Measurements from ENCODE around the gene DNAI2.

The DNAI2 gene

GRCh38 chr17:74241847-74242246, 32.2 kb upstream of the DNAI2 start:
- TF ChIP-seq ZFP3 (CRISPR knock-in tag; IDR thresholded peaks at IDR 0.05) (no peak), ARNTL (CRISPR knock-in tag; IDR thresholded peaks at IDR 0.05; ENCODE audit: borderline replicate concordance, low read depth) (no peak), GLIS3 (CRISPR knock-in tag; IDR thresholded peaks at IDR 0.05) (no peak), BACH2 (CRISPR knock-in tag; IDR thresholded peaks at IDR 0.05; ENCODE audit: borderline replicate concordance) (no peak), ZNF70 (CRISPR knock-in tag; IDR thresholded peaks at IDR 0.05) (no peak), ZNF8 (CRISPR knock-in tag; IDR thresholded peaks at IDR 0.05) (no peak), ESRRG (CRISPR knock-in tag; IDR thresholded peaks at IDR 0.05) (no peak), RARB (CRISPR knock-in tag; IDR thresholded peaks at IDR 0.05) (no peak), TOX (CRISPR knock-in tag; IDR thresholded peaks at IDR 0.05; ENCODE audit: borderline replicate concordance) (no peak), ISL1 (CRISPR knock-in tag; IDR thresholded peaks at IDR 0.05) (no peak), CSDC2 (CRISPR knock-in tag; IDR thresholded peaks at IDR 0.05) (no peak)
- TF ChIP-seq, protein P1, sequence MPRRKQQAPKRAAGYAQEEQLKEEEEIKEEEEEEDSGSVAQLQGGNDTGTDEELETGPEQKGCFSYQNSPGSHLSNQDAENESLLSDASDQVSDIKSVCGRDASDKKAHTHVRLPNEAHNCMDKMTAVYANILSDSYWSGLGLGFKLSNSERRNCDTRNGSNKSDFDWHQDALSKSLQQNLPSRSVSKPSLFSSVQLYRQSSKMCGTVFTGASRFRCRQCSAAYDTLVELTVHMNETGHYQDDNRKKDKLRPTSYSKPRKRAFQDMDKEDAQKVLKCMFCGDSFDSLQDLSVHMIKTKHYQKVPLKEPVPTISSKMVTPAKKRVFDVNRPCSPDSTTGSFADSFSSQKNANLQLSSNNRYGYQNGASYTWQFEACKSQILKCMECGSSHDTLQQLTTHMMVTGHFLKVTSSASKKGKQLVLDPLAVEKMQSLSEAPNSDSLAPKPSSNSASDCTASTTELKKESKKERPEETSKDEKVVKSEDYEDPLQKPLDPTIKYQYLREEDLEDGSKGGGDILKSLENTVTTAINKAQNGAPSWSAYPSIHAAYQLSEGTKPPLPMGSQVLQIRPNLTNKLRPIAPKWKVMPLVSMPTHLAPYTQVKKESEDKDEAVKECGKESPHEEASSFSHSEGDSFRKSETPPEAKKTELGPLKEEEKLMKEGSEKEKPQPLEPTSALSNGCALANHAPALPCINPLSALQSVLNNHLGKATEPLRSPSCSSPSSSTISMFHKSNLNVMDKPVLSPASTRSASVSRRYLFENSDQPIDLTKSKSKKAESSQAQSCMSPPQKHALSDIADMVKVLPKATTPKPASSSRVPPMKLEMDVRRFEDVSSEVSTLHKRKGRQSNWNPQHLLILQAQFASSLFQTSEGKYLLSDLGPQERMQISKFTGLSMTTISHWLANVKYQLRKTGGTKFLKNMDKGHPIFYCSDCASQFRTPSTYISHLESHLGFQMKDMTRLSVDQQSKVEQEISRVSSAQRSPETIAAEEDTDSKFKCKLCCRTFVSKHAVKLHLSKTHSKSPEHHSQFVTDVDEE (CRISPR knock-in tag; IDR thresholded peaks at IDR 0.05) = no peak
- ATAC-seq = no peak

GRCh38 chr17:74243013-74243755, 30.9 kb upstream of the DNAI2 start:
- no peak for TF ChIP-seq BACH2 (CRISPR knock-in tag; IDR thresholded peaks at IDR 0.05; ENCODE audit: borderline replicate concordance)
- TF ChIP-seq ZFP3 (CRISPR knock-in tag; IDR thresholded peaks at IDR 0.05) = no peak
- TF ChIP-seq TCF4 (CRISPR knock-in tag; IDR thresholded peaks at IDR 0.05; ENCODE audit: borderline replicate concordance) = peak; percentile 34; the same call in 1 of the 2 replicates
- no peak for TF ChIP-seq ZNF70 (CRISPR knock-in tag; IDR thresholded peaks at IDR 0.05)
- TF ChIP-seq ARNTL (CRISPR knock-in tag; IDR thresholded peaks at IDR 0.05; ENCODE audit: borderline replicate concordance, low read depth) = no peak
- TF ChIP-seq ISL1 (CRISPR knock-in tag; IDR thresholded peaks at IDR 0.05) = no peak
- TF ChIP-seq POU6F1 (CRISPR knock-in tag; IDR thresholded peaks at IDR 0.05; ENCODE audit: borderline replicate concordance, low read depth) = no peak
- TF ChIP-seq ESRRG (CRISPR knock-in tag; IDR thresholded peaks at IDR 0.05) = no peak
- TF ChIP-seq RARB (CRISPR knock-in tag; IDR thresholded peaks at IDR 0.05) = no peak
- no peak for TF ChIP-seq CSDC2 (CRISPR knock-in tag; IDR thresholded peaks at IDR 0.05)
- no peak for TF ChIP-seq ZNF565 (CRISPR knock-in tag; conservative IDR thresholded peaks at IDR 0.05; ENCODE audit: low read depth)
- TF ChIP-seq, protein P1 (CRISPR knock-in tag; IDR thresholded peaks at IDR 0.05) = peak; percentile 28; the same call in 1 of the 2 replicates
- no peak for TF ChIP-seq ZFP30 (CRISPR knock-in tag; IDR thresholded peaks at IDR 0.05)
- no peak for TF ChIP-seq OSR1 (CRISPR knock-in tag; IDR thresholded peaks at IDR 0.05)
- TF ChIP-seq PATZ1 (CRISPR knock-in tag; IDR thresholded peaks at IDR 0.05; ENCODE audit: borderline replicate concordance) = no peak
- no peak for TF ChIP-seq ZC3H10 (CRISPR knock-in tag; IDR thresholded peaks at IDR 0.05)
- ATAC-seq = peak; percentile 41

DNA sequence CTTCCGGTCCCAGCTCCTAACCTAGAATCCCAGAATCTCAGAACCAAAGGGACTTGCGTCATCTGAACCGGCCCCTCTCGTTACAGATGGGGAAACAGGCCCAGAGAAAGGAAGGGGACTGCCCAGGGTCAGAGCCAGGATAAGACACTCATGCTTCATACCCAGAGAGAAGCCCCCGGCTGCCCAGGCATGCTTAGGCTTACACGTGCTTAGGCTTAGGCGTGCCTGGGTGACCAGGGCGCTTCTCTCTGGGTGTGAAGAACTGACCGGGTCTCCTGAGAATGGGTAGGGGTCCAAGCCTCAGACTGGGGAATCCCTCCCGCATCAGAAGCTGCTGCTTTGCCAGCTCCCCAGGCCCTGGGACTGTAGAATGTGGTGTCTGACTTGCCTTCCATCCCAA, 29.9 kb upstream of the DNAI2 start:
- ATAC-seq = no peak

More for the DNA sequence above, 29.9 kb upstream of the DNAI2 start:
- TF ChIP-seq TCF4 (CRISPR knock-in tag; IDR thresholded peaks at IDR 0.05; ENCODE audit: borderline replicate concordance) (no peak), ZNF70 (CRISPR knock-in tag; IDR thresholded peaks at IDR 0.05) (no peak), ZFP30 (CRISPR knock-in tag; IDR thresholded peaks at IDR 0.05) (no peak), POU6F1 (CRISPR knock-in tag; IDR thresholded peaks at IDR 0.05; ENCODE audit: borderline replicate concordance, low read depth) (no peak), ISL1 (CRISPR knock-in tag; IDR thresholded peaks at IDR 0.05) (no peak), OSR1 (CRISPR knock-in tag; IDR thresholded peaks at IDR 0.05) (no peak)
- TF ChIP-seq, protein P2, sequence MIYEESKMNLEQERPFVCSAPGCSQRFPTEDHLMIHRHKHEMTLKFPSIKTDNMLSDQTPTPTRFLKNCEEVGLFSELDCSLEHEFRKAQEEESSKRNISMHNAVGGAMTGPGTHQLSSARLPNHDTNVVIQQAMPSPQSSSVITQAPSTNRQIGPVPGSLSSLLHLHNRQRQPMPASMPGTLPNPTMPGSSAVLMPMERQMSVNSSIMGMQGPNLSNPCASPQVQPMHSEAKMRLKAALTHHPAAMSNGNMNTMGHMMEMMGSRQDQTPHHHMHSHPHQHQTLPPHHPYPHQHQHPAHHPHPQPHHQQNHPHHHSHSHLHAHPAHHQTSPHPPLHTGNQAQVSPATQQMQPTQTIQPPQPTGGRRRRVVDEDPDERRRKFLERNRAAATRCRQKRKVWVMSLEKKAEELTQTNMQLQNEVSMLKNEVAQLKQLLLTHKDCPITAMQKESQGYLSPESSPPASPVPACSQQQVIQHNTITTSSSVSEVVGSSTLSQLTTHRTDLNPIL (CRISPR knock-in tag; IDR thresholded peaks at IDR 0.05; ENCODE audit: low read depth) = no peak

All from SK-N-SH treated with all-trans-retinoic acid at 6 μM for 48 hours (cell line).